Ramos (cell line): ENCODE data around the gene FKRP.
"Not testable (repeated sequence)": the region's sequence is repeated elsewhere in the genome, so short reads cannot be mapped to it uniquely, and the experiment has no call there.

ENCODE experiments used
- in situ Hi-C: fragments of 300-500 bp; cut with MboI; formaldehyde crosslinking; loops from one replicate; pipeline ENCODE4 v1.14.3; 2022; ENCODE audit warnings: low sequenced_read_pairs; ENCODE audit not compliant: unreplicated experiment

Gene FKRP, protein sequence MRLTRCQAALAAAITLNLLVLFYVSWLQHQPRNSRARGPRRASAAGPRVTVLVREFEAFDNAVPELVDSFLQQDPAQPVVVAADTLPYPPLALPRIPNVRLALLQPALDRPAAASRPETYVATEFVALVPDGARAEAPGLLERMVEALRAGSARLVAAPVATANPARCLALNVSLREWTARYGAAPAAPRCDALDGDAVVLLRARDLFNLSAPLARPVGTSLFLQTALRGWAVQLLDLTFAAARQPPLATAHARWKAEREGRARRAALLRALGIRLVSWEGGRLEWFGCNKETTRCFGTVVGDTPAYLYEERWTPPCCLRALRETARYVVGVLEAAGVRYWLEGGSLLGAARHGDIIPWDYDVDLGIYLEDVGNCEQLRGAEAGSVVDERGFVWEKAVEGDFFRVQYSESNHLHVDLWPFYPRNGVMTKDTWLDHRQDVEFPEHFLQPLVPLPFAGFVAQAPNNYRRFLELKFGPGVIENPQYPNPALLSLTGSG

DNA sequence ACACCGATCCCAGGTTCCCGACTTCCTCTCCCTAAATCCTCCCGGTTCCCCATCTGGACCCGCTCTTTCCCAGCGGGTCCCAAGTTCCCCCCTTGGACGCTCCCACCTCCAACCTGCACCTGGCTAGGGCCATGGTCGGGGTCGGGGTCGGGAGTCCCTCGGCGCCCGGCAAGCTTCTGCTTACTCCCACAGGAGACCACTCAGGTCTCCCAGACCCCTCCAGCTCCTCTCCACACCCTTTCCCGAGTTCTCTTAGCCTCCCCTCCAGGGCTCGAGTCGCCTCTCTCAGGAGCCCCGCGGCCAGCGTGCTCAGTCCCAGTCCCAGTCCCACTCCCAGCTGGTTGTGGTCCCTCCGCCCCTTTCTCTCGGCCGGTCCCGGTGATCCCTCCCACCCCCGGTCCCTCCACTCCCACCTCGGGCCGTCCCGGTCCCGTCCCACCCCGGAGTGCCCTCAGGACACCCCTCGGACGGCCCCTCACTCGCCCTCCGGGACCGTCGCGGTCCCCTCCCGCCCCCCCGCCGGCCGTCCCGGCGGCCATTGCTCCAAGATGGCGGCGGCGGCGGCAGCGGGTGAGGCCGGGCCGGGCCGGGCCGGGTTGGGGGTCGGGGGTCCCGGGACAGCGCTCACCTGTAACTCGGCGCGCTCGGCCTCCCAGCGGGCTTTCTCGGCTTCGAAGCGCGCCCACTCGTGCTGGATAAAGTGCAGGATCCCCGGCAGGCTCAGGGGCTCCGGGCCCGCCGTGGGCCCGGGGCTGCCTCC lies at the start of gene FKRP:
TSS of gene FKRP (plus strand) at position 537 of the 760 bp plus-strand sequence. CDS start 9,394 bp downstream, outside the sequence.
- in situ Hi-C loops: no loop called here

DNA sequence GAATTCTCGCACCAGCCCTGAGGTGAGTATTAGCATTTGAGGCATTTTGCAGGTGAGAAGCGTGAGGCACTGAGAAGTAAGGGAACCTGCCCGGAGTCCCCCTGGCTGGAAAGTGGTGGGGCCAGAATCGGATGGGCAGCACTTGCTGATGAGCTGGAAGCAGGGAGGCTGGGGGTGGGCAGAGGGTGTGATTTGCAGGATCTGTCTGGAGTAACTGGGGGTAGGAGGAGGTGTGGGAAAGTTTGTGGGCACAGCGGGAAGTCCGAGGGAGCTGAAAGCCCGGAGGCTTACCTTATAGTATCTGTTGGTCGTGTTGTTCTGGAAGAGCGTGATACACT lies 49.0 kb upstream of the FKRP start:
- in situ Hi-C loops: no loop called here

DNA sequence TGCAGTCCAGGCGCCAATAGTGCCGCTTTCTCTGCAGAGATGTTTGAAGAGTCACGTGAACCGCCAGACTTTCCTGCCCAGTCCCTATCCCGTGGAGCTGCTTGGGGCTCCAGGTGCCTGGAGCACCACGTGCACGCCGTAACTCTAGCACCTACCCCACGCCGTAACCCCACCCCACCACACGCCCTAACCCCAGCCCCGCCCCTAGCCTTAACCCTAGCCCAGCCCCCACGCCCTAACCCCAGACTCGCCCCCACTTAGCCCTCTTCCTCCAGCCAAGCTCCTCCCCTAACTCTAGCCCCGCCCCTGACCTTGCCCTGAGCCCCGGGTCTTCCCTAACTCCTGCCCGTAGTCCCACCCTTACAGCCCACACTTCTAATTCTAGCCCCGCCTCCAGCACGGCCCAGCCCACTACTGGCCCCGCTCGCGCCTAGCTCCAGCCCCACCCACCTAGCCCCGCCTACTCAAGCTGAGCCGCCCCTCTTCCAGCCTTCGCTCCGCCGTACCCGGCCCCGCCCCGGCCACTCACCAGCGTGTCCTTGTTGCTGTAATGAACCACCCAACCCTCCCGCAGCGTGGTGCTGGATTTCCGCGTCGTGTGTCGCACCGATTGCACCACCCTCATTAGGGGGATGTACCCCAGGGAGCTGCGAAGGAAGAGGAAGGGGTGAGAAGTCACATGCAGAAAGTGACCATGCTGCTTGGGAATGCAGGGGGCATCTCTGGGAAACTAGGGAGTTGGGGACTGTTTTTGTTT lies 48.5 kb upstream of the FKRP start:
- in situ Hi-C loops: no loop called here

DNA sequence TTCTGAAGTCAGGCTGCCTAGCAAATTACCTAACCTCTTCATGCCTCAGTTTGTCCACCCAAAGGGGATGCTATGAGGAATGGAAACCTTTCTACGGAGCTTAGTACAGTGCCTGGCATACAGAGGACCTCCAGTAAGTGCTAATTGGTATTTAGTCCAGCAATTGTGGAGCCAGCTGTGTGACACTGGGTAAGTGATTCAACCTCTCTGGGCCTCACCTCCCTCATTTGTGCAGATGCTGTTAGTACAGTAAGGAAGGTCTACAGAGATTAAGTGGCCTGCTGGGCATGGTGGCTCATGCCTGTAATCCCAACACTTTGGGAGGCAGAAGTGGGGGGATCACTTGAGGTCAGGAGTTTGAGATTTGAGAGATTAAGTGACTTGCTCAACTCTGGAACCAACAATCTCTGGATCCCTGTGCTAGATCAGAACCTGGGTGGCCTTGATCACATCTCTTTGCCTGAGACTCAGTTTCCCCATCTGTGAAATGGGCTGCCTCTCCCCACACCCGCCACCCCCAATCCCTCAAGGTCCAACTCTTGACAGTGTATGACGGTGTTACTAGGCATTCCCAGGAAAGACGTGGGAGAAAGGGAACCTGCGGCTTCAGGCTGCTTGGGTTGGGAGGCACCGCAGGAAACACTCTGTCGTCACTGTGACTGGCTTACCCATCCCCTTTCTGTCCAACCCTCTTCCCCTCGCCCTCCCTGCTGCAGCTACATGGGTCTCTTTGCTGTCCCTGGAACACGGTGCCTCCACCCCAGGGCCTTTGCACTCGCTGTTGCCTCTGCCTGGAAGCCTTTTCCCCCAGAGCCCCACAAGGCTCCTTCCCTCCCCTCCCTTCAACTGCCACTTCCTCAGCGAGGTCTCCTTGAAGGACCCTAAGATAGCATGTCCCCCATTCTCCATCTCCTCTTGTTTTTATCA lies 47.2 kb upstream of the FKRP start:
- in situ Hi-C loops: no loop called here

DNA sequence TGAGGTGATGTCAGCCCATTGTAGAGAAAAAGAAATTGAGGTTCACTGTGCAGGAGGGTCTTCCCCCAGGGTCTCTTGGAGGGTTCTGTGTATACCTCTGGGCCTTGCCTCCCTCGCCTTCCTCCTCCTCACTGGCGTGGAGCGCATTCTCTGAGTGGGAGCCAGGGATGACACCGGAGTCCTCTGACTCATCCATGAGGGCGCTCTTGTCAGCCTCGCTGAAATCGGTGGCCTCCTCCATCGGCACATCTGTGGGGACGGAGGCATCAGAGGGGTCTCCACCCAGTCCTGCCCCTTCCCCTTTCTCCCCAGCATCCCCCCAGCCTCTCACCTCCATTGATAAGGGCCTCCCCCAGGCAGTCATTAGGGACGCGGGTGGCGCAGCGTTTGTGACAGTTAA lies 45.2 kb upstream of the FKRP start:
- in situ Hi-C loops: no loop called here

DNA sequence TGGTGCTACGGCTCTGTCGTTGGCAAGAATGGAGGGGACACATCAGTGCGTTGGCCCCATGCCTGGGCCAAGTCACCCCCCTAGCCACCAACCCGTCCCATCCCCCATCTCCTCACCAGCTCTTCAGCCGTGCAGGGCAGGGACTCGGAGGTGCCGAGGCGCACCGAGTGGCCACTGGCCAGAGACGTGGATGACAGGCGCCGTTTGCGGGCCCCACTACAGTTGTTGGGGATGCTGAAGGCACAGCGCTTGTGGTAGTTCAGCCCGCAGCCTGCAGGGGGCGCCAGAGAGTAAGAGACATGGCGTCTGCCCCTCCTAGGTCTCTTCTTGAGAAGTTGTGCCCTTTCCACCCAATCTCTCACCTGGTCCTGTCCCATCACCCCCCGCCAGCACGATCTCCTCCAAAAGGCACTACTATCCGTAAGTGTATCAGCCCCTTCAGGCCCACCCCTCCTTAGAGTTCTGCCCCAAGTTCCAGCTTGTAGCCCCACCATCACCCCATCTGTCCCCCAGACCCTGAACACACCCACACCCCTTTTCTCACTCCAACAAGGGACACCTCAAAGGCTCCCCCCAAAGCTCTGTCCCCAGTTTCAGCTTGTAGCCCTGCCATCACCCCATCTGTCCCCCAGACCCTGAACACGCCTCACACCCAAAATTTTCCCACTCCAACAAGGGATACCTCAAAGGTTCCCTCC lies 41.3 kb upstream of the FKRP start:
- in situ Hi-C loops: no loop called here

DNA sequence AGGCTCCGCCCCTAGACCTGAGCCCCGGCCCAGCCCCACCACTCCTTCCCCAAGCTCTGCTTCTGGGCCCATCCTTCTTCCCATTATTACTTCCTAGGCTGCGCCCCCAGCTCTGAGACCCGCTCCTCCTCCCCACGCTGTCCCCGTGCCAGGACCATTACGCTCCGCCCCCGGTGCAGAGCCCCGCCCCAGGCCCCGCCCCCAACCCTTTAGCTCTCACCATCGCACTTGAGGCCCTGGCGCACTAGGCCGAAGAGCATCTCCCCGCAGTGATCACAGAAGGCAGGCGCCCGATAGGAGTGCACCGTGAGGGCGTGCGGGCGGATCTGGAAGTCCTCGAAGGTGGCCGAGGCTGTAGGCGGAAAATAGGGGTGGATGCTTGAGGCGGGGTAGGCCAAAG lies 35.2 kb upstream of the FKRP start:
- in situ Hi-C loops: no loop called here

DNA sequence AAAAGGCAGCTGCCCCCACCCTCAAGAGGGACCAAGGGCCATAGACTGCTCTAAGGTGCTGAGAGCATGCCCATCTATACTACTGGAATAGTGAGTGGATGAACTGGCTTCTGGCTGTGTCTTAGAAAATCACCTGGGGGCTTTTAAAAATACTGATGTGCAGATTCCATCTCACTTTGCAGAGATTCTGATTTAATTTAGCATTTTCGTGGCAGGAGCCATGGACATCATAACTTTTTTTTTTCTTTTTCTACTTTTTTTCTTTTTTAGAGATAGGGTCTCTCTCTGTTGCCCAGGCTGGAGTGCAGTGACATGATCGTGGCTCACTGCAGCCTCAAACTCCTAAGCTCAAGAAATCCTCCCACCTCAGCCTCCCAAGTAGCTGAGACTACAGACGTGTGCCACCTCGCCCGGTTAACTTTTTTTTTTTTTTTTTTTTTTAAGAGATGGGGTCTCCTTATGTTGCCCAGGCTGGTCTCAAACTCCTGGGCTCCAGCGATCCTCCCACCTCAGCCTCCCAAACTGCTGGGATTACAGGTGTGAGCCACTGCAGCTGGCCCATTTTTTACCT lies 33.0 kb upstream of the FKRP start:
- in situ Hi-C loops: not testable (repeated sequence)

DNA sequence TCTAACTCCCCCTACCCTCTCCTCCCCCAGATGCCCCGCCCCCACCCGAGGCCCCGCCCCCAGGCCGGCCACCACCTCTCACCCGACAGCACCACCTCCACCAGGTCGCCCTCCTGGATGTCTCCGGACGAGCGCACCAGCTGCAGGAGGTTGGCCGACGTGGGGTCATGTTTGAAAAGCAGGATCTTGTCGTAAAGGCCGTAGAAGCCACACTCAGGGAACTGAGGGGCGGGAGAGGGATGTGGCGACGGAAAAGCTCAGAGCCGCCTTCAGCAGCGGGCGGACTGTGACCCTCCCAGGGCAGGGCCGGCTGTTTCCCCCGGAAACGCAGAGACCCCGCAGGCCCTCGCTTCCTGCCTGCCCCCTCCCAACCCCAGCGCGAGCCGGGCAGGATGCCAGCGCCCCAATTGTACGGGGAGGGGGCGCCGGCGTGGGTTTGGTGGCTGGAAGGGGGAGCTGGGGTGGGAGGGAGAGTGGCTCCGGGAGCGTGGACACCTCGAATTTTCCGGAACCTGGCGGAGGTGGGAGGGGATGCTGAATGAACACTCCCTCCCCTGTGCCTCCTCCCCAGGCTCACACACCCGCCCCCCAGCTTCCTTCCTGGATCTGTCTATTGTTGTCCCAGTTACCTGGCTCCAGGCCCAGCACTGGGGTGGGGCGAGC lies 31.9 kb upstream of the FKRP start:
- in situ Hi-C loops: no loop called here

DNA sequence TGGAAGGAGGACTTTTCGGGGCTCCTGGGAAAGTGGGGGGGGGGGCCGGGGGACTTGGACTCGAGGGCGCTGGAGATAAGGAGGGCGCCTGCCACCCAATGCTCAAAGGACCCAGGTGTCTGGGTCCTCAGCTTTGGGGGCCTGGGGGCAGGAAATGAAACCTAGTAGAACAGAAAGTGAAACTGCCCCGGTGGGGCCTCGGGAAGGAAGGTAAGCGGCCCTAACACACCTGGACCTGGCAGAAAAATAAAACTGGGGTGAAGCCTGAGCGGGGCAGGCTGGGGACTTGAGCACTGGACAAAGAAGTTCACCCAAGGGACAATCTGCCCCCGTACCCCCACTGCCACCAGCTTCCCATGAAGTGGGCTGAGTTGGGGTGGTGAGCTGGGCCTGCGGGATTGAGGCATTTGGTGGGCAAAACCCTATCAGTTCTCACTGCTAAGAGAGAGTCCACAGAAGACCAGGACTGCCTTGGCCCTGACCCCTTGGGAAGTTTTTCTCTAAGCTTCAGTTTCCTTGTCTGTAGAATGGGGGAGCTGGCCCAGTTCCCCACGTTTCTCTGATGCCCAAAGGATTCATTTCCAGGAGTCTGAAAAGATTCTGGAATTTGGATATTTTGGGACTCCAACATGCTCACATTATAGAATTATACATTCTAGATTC lies 31.3 kb upstream of the FKRP start:
- in situ Hi-C loops: no loop called here

DNA sequence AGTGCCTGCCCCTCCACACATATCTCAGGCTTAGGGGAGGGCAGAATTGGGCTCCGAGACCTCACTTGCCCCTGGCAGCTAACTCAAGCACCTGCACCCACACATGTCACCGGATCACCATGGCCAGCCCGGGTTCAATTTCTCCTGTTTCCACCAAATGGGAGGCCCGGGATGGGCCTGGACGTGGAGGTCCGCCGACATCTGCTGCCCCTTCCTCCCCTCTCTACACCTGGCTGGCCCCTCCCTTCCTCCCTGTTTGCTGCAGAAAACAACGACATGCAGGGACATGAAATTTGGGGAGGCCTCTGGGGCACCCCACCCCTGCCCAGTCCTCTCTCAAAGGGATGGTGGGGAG lies 30.3 kb upstream of the FKRP start:
- in situ Hi-C loops: no loop called here

DNA sequence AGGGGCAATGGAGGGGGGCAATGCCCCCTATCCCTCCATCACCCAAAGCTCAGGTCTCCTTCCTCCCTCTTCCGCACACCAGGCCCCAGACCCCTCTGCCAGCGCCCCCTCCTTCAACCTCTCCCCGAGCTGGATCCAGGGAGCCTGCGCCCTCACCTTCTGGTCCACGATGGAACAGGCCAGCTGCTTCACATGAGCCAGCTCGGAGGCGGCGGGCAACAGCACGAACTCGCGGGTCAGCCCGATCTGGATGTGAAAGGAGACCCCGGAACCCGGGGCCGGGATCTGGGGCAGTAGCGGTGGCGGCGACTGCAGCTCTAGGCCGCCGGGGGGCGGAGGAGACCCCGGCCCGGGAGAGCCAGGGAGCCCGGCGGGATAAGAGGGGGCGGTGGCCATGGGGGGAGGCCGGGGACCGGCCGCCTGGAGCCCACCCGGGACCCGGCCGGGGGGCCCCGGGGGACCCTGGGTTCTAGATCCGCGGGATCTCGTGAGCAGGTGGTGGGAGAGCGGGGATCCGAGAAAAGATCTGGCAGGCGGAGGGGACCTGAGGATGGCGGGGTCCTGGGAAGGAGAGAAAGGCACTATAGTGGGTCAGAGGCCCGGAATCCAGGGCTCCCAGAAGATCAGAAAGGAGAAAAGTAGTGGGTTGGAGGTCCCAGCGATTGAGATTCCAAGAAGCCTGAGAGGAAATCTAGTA lies 29.7 kb upstream of the FKRP start:
- in situ Hi-C loops: no loop called here

DNA sequence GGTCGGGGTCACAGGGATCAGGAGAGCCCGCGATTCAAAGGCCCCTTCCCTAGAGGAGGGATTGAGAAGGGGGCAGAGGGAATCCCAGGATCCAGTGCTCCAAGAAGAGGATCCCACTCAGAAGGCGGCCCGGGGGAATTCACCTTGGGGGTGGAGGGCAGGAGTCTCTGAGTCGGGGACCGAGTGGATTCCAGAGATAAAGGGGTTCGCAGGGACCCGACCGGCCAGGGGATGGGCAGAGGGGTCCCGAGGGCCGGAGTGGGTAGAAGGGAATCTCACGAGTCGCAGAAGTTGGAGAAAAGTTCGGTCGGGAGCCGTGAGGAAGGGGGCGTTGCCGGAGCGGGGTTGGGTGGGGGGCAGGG lies 29.2 kb upstream of the FKRP start:
- in situ Hi-C loops: no loop called here

DNA sequence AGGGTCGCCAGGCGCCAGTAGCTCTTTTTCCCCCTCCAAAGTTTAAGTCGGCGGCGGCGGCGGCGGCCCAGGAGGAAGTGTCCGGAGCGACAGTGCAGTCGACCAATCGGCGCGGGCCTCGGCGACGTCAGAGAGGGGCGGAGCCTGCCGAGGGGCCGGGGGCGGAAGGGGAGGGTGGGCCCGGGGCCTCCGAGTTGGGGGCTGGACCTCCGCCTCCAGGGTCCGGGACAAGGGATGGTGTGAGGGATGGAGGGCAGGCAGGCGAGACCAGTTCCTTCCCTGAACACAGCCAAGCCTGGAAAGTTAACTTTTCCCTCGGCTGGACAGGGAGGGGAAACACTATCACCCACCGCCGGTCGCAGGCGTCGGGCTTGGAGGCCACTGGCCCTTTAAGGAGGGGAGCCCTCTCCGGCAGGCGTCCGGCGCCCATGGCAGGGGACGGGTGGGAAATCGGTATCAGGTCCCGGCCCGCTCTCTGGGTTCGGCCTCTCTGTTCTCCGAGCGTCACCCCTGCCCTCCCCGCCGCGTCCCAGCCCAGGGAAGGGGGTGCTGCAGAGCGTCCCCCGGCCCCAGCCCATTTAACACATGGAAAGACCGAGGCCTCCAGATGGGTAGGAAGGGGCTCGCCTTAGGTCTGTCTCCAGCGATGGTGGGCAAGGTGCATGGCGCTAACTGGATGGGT lies 28.7 kb upstream of the FKRP start, which contains the start of gene PRKD2:
TSS of gene PRKD2 (minus strand) at position 81 of the 682 bp plus-strand sequence. CDS start 744 bp downstream, outside the sequence.
- in situ Hi-C loops: no loop called here

DNA sequence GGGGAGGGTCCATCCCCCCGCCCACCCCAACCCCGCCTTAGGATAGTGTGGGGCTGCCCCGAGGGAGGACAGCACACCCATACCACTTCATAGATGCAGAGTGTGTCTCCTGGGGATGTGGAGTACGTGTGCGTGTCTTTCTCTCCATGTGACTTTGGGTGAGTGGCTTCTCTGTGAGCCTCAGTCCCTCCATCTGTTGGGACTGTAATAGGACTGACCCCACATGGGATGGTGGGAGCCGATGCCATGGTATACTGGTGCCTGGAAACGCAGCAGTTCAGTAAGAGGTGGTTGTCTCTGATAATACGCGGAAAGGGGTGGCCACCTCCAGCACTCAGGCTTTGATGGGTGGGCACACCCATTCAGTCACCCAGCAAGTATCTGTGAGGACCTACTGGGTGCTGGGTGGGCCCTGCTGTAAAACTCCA lies 28.1 kb upstream of the FKRP start:
- in situ Hi-C loops: no loop called here

DNA sequence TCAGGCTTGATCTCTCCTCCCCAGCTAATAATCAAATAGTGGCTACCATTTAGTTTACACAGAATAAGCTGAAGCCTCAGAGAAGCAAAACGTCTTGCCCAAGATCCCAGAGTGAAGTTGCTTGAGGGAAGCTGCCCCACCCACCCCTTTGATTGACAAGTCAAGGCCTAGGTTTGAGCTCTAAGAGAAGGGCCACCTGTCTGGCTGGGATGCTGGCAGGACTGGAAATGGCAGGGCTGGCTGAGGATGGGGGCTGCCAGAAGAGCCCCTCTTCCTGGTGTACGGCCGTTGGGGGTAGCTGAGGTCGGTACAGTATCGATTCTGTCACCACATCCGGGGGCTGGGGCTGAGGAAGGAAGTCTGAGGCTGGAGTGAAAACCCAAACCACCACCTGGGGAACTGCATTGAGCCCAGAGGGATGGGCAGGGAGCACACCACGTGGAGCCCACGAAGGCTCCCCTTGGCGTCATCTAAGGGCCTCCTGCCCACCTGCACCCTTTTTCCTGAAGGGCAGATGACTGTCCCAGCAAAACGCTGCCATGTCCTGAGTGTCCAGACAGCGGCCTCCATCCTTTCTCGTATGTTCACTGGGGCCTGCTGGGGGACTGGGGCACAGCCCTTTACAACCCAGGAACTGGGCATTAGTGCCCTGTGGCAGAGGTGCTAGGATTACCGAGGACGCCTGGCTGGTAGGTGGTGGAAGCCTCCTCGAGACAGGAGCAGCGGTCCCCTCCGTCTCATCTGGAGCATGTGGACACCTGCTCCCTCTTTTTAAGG lies 27.5 kb upstream of the FKRP start:
- in situ Hi-C loops: no loop called here
